Peyer's patch (tissue), 4 donors: ENCODE results near the gene CATSPER3. TPM values are rescaled to one million over a fixed set of nuclear protein-coding genes. Genes with fewer than 3 reads are reported as not detected.

ENCODE experiments used
- DNase-seq, 3 donors: peaks; one replicate each; pipeline ENCODE4 v3.0.0-alpha.2; 2017 to 2019
- H3K27ac ChIP-seq, 4 donors: fragments of 200-600 bp; sonication (generic); one replicate each; pipeline ENCODE4 v1.5.1; 2016 to 2019
- H3K27me3 ChIP-seq, 2 donors: fragments of 200-600 bp; sonication (generic); one replicate each; pipeline ENCODE4 v1.5.1; 2019
- H3K36me3 ChIP-seq, 3 donors: fragments of 200-600 bp; sonication (generic); one replicate each; pipeline ENCODE4 v1.5.1; 2016 to 2019
- H3K4me1 ChIP-seq, 4 donors: fragments of 200-600 bp; sonication (generic); one replicate each; pipeline ENCODE4 v1.5.1; 2016 to 2019
- H3K4me3 ChIP-seq, 4 donors: fragments of 200-600 bp; sonication (generic); 1 replicate in 3 of 4; 2 replicates in 1 of 4; pipeline ENCODE4 v1.5.1; 2016 to 2019; ENCODE audit warnings: mild to moderate bottlenecking in 1 of 4
- H3K9me3 ChIP-seq, 4 donors: fragments of 200-600 bp; sonication (generic); one replicate each; pipeline ENCODE4 v1.5.1; 2016 to 2019; ENCODE audit warnings: mild to moderate bottlenecking in 1 of 4
- CTCF ChIP-seq, 6 experiments: fragments of 450-650 bp in 4 of 6; fragments of 200-600 bp in 2 of 6; sonication (generic) in 1 of 6; IDR thresholded peaks; one replicate each; pipeline ENCODE4 v1.5.1; 2017 to 2019; ENCODE audit warnings: antibody characterized with exemption in 6 of 6, mild to moderate bottlenecking in 3 of 6, moderate library complexity in 1 of 6
- POLR2A ChIP-seq, 2 donors: fragments of 450-650 bp; IDR thresholded peaks; one replicate each; pipeline ENCODE4 v1.5.1; 2017; ENCODE audit warnings: antibody characterized with exemption in 2 of 2, mild to moderate bottlenecking in 2 of 2, moderate library complexity in 2 of 2
- total RNA-seq, 4 donors: library from RNA; depleted of rRNA; stranded (reverse); fragments of >200 nt; gene quantifications; one replicate each; pipeline ENCODE4 v1.1.0, GENCODE V29; 2016

Gene CATSPER3
- total RNA-seq, 4 donors from 2014 or later = 1.1 to 2.5 (median 2.4) TPM; not detected in 1

DNA sequence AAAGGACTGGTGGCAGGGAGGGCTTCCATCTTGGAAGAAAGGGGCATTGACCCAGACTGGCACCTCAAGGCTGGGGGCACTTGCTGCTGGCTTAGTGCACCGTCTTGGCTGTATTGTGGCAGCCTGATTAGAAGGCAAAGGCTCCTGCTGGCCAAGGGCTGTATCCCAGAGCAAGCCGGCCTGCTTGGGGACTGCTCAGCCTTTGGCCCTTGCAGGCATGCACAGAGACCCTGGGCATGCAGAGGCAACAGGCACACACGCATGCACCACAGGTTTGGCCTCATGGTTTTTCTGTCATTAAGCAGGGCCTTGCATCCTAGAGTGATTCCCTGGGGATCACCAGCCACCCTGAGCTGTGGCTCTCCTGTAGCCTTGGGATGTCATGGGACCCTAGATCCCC lies 37.4 kb downstream of the CATSPER3 start:
- no peaks in the 10 kb centered on the region for H3K4me1 ChIP-seq
- no peak overlapping the region for H3K4me3 ChIP-seq
- DNase-seq = no peak
- H3K27ac ChIP-seq = no peak overlapping the region
- H3K27me3 ChIP-seq = no peaks in the 10 kb centered on the region
- TF ChIP-seq POLR2A (IDR thresholded peaks at IDR 0.05) (no peak), CTCF (IDR thresholded peaks at IDR 0.05) (no peak)
- H3K9me3 ChIP-seq = no peaks in the 10 kb centered on the region
- no peaks in the 10 kb centered on the region for H3K36me3 ChIP-seq

- H3K4me1 ChIP-seq = no peaks in the 10 kb centered on the region
- H3K27ac ChIP-seq = no peak overlapping the region
- TF ChIP-seq CTCF (IDR thresholded peaks at IDR 0.05) = no peak
- no peak for TF ChIP-seq POLR2A (IDR thresholded peaks at IDR 0.05)
- no peaks in the 10 kb centered on the region for H3K36me3 ChIP-seq
- H3K27me3 ChIP-seq = no peaks in the 10 kb centered on the region
- no peak for DNase-seq
- H3K4me3 ChIP-seq = no peak overlapping the region
- H3K9me3 ChIP-seq = no peaks in the 10 kb centered on the region
Measured at GRCh38 chr5:135007305-135007704, 39.6 kb downstream of the CATSPER3 start.

GRCh38 chr5:135007749-135008363 lies 40.1 kb downstream of the CATSPER3 start:
- Histone ChIP-seq H3K27me3 (no peaks in the 10 kb centered on the region), H3K4me1 (no peaks in the 10 kb centered on the region), H3K27ac (no peak overlapping the region), H3K4me3 (no peak overlapping the region), H3K36me3 (no peaks in the 10 kb centered on the region), H3K9me3 (no peaks in the 10 kb centered on the region)
- TF ChIP-seq POLR2A (IDR thresholded peaks at IDR 0.05) (no peak), CTCF (IDR thresholded peaks at IDR 0.05) (no peak)
- DNase-seq = peak in 1 of 3 donors; percentile 21

GRCh38 chr5:135008556-135008955 lies 40.8 kb downstream of the CATSPER3 start:
- TF ChIP-seq POLR2A (IDR thresholded peaks at IDR 0.05) (no peak), CTCF (IDR thresholded peaks at IDR 0.05) (no peak)
- Histone ChIP-seq H3K27ac (no peak overlapping the region), H3K4me1 (no peaks in the 10 kb centered on the region), H3K4me3 (no peak overlapping the region), H3K36me3 (no peaks in the 10 kb centered on the region), H3K9me3 (no peaks in the 10 kb centered on the region), H3K27me3 (no peaks in the 10 kb centered on the region)
- DNase-seq = peak in 1 of 3 donors; percentile 33

GRCh38 chr5:135008981-135009735 lies 41.5 kb downstream of the CATSPER3 start:
- no peak for TF ChIP-seq CTCF (IDR thresholded peaks at IDR 0.05)
- no peak for TF ChIP-seq POLR2A (IDR thresholded peaks at IDR 0.05)

More at GRCh38 chr5:135008981-135009735, 41.5 kb downstream of the CATSPER3 start:
- no peak overlapping the region for H3K4me3 ChIP-seq
- H3K9me3 ChIP-seq = no peaks in the 10 kb centered on the region
- H3K4me1 ChIP-seq = no peaks in the 10 kb centered on the region
- H3K27ac ChIP-seq = no peak overlapping the region
- H3K36me3 ChIP-seq = no peaks in the 10 kb centered on the region
- no peaks in the 10 kb centered on the region for H3K27me3 ChIP-seq
- DNase-seq = peak in 1 of 3 donors; percentile 41
